B cell (primary cell): ENCODE results near the gene MEN1. TPM values are rescaled to one million over a fixed set of nuclear protein-coding genes. Genes with fewer than 3 reads are reported as not detected.

Experiments used
- ATAC-seq: fragments of 200-7000 bp; cut with Tn5 transposase; one replicate; pipeline ENCODE4 v1.10.0; 2021; ENCODE audit warnings: low read depth, mild to moderate bottlenecking, moderate number of reproducible peaks, moderate library complexity
- CTCF ChIA-PET: fragments of 350-600 bp; sonication (Branson Sonifier 250); formaldehyde crosslinking; loops from one replicate; lab custom pipeline; 2021; ENCODE audit warnings: antibody characterized with exemption, inconsistent platforms; lab: Charles Lee
- POLR2A ChIA-PET: fragments of 350-600 bp; sonication (Branson Sonifier 250); formaldehyde crosslinking; loops from one replicate; lab custom pipeline; 2021; ENCODE audit warnings: antibody characterized with exemption; lab: Charles Lee
- DNase-seq: peaks from one replicate; pipeline ENCODE4 v3.0.0; 2013
- H2AFZ ChIP-seq: 2 replicates; pipeline ENCODE4 v1.6.1; 2012; ENCODE audit warnings: mild to moderate bottlenecking, low read depth, low read length; ENCODE audit not compliant: insufficient read depth, poor library complexity, severe bottlenecking
- H3K27ac ChIP-seq, 2 donors: 1 replicate in 1 of 2; 2 replicates in 1 of 2; pipeline ENCODE4 v1.5.1; 2012 to 2013; ENCODE audit warnings: low read length in 2 of 2, mild to moderate bottlenecking in 2 of 2, moderate library complexity in 1 of 2
- H3K27me3 ChIP-seq, 4 experiments: fragments of 200-600 bp in 1 of 4; sonication (generic) in 1 of 4; replicated peaks in 1 of 4; 1 replicate in 2 of 4; 2 replicates in 2 of 4; pipeline versions ENCODE4 v1.6.1 to v1.7.0; 2013 to 2016; ENCODE audit warnings: low read length in 3 of 4, mild to moderate bottlenecking in 2 of 4, mixed read lengths in 1 of 4, moderate library complexity in 1 of 4; ENCODE audit not compliant: insufficient read depth in 4 of 4, control insufficient read depth in 3 of 4; ENCODE audit errors: control extremely low read depth in 1 of 4
- H3K36me3 ChIP-seq, 2 experiments: replicated peaks in 1 of 2; 1 replicate in 1 of 2; 2 replicates in 1 of 2; pipeline versions ENCODE4 v1.6.1 to v1.7.1; 2013; ENCODE audit warnings: low read length in 1 of 2; ENCODE audit not compliant: insufficient read depth in 2 of 2, control insufficient read depth in 1 of 2; ENCODE audit errors: control extremely low read depth in 1 of 2, extremely low read depth in 1 of 2
- H3K4me1 ChIP-seq, 2 donors: fragments of 200-600 bp in 1 of 2; sonication (generic) in 1 of 2; 1 replicate in 1 of 2; 2 replicates in 1 of 2; pipeline versions ENCODE4 v1.5.1 to v1.6.1; 2013 to 2017; ENCODE audit warnings: low read length in 2 of 2; ENCODE audit not compliant: control insufficient read depth in 2 of 2, insufficient read depth in 2 of 2
- H3K4me2 ChIP-seq: replicated peaks from 2 replicates; pipeline ENCODE3; 2012; ENCODE audit warnings: mild to moderate bottlenecking, low read depth, low read length; ENCODE audit not compliant: poor library complexity, severe bottlenecking
- H3K4me3 ChIP-seq, 5 experiments: fragments of 200-600 bp in 1 of 5; sonication (generic) in 1 of 5; 1 replicate in 3 of 5; 2 replicates in 2 of 5; pipeline versions ENCODE4 v1.5.1 to v1.7.0; 2011 to 2016; ENCODE audit warnings: low read length in 4 of 5, mild to moderate bottlenecking in 4 of 5, low read depth in 2 of 5, control low read depth in 1 of 5, moderate library complexity in 1 of 5; ENCODE audit not compliant: insufficient read depth in 1 of 5; ENCODE audit errors: control extremely low read depth in 1 of 5, extremely low read depth in 1 of 5
- H3K79me2 ChIP-seq: fragments of 200-600 bp; sonication (generic); one replicate; pipeline ENCODE4 v1.6.0; 2016; ENCODE audit warnings: low read length; ENCODE audit not compliant: control insufficient read depth, insufficient read depth
- H3K9ac ChIP-seq: fragments of 200-600 bp; sonication (generic); 2 replicates; pipeline ENCODE4 v1.6.1; 2017; ENCODE audit warnings: mild to moderate bottlenecking, low read length, moderate library complexity
- H3K9me3 ChIP-seq, 3 donors: one replicate each; pipeline versions ENCODE4 v1.6.1 to v1.7.1; 2013; ENCODE audit warnings: low read length in 2 of 3; ENCODE audit not compliant: control insufficient read depth in 2 of 3, insufficient read depth in 1 of 3; ENCODE audit errors: control extremely low read depth in 1 of 3
- H4K20me1 ChIP-seq: 2 replicates; pipeline ENCODE4 v1.6.0; 2012; ENCODE audit warnings: mild to moderate bottlenecking, low read length; ENCODE audit not compliant: insufficient read depth, control insufficient read depth, poor library complexity, severe bottlenecking
- H3K27ac Mint-ChIP-seq: one replicate; pipeline ENCODE4 v1.8.0; 2021; ENCODE audit warnings: mixed read lengths
- H3K27me3 Mint-ChIP-seq: one replicate; pipeline ENCODE4 v1.8.0; 2021; ENCODE audit warnings: mixed read lengths
- H3K4me1 Mint-ChIP-seq: one replicate; pipeline ENCODE4 v1.8.0; 2021; ENCODE audit warnings: mixed read lengths
- H3K4me3 Mint-ChIP-seq: one replicate; pipeline ENCODE4 v1.8.0; 2021; ENCODE audit warnings: mixed read lengths
- H3K9me3 Mint-ChIP-seq: one replicate; pipeline ENCODE4 v1.8.0; 2022; ENCODE audit warnings: mixed read lengths; ENCODE audit not compliant: insufficient read depth
- whole genome bisulfite sequencing: methylation state at CpG from one replicate; pipeline ENCODE4 v1.1.5; 2013; ENCODE audit warnings: missing lambda C conversion rate; ENCODE audit not compliant: insufficient coverage; 5-methylcytosine and 5-hydroxymethylcytosine counted together
- intact Hi-C: fragments of 100-400 bp; cut with micrococcal nuclease; formaldehyde crosslinking; loops from one replicate; pipeline ENCODE4 v1.10.0; 2022
- polyA plus RNA-seq: library from polyadenylated mRNA; depleted of rRNA; stranded (reverse); fragments of >200 nt; gene quantifications from 2 replicates; pipeline ENCODE4 v1.2.3, GENCODE V29; 2012
- total RNA-seq, 2 donors: library from RNA; stranded (reverse); fragments of 120-200 nt in 1 of 2; gene quantifications; 1 replicate in 1 of 2; 2 replicates in 1 of 2; pipeline versions ENCODE4 v1.2.3 to v1.2.4, GENCODE V29; 2013 to 2022
- TF ChIP-seq, protein P1 (sequence below): fragments of 200-600 bp; IDR thresholded peaks from one replicate; pipeline ENCODE4 v1.8.0; 2022; ENCODE audit warnings: antibody characterized with exemption, mild to moderate bottlenecking

The MEN1 gene
- total and polyA plus RNA-seq, 2 donors (not counting 1 experiment from before 2014, with no cell fraction given), result 48.2 to 68.5 TPM

DNA sequence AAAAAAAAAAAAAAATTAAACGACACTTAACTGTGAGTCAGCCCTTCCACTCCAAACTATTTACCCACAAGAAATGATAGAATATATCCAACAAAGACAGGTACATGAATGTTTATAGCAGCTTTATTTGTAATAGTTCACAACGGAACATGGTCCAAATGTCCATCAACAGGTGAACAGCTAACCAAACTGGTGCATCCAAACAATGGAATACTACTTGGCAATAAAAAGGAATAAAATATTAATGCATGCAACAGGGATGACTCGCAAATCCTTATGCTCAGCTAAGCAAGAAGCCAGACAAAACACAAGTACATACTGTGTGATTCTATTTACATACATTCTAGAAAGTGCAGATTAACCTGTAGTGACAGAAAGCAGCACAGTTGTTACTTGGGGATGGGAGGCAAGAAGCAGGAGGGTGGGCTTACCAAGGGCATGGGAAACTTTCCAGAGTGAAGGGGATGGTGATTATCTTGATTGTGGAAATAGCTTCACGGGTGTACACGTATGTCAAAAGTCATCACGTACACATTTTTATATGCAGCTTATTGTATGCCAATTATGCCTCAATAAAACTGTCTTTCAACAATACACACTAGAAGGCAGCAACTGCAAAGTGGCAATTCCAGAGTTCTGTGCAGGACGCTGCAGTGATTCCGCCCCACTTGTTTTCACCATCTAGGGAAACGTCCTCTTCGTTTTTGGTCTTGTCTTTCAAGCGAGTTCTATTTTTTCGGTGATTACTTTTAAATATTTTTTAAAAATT is 25.4 kb downstream of the MEN1 start:
- Histone ChIP-seq H3K27ac (no peak overlapping the region), H3K4me1 (peaks cover 26 to 38% of the 10 kb centered on the region in 2 donors), H3K4me3 (no peak overlapping the region), H3K36me3 (peaks cover 3 to 26% of the 10 kb centered on the region in 2 experiments), H3K79me2 (peaks cover 18% of the 10 kb centered on the region), H4K20me1 (no peaks in the 10 kb centered on the region), H2AFZ (no peak overlapping the region), H3K9ac (no peak overlapping the region), H3K27me3 (no peaks in the 10 kb centered on the region), H3K4me2 (no peak overlapping the region), H3K9me3 (no peaks in the 10 kb centered on the region)
- Mint-ChIP-seq H3K27ac (peak overlapping the region; percentile 71), H3K27me3 (no peaks in the 10 kb centered on the region), H3K9me3 (no peaks in the 10 kb centered on the region), H3K4me3 (no peak overlapping the region), H3K4me1 (peaks cover 33% of the 10 kb centered on the region)
- intact Hi-C loops, result no loop called here
- 100% methylated on average over 5 of the region's 12 CpGs for WGBS
- ChIA-PET POLR2A (interaction anchor here (0.8 to 1.3 kb wide), 3 partner anchors 10 to 79 kb away, joined by 3 to 4 read pairs (median 3); no protein-coding TSS in a partner anchor), CTCF (interaction anchor here (0.6 to 6.6 kb wide), 14 partner anchors 9 to 514 kb away, joined by 3 to 73 read pairs (median 5); partner anchors contain the start of genes CDC42BPG, MAP4K2 and RASGRP2)
- ATAC-seq (no peak), DNase-seq (no peak)
- TF ChIP-seq, protein P1, sequence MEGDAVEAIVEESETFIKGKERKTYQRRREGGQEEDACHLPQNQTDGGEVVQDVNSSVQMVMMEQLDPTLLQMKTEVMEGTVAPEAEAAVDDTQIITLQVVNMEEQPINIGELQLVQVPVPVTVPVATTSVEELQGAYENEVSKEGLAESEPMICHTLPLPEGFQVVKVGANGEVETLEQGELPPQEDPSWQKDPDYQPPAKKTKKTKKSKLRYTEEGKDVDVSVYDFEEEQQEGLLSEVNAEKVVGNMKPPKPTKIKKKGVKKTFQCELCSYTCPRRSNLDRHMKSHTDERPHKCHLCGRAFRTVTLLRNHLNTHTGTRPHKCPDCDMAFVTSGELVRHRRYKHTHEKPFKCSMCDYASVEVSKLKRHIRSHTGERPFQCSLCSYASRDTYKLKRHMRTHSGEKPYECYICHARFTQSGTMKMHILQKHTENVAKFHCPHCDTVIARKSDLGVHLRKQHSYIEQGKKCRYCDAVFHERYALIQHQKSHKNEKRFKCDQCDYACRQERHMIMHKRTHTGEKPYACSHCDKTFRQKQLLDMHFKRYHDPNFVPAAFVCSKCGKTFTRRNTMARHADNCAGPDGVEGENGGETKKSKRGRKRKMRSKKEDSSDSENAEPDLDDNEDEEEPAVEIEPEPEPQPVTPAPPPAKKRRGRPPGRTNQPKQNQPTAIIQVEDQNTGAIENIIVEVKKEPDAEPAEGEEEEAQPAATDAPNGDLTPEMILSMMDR, result no peak
